KMS-11 (cell line): Measurements from ENCODE around the gene FGFR4.

Experiments used
- H2AFZ ChIP-seq: fragments of 200-600 bp; sonication (generic); 2 replicates; pipeline ENCODE4 v1.6.1; 2016; ENCODE audit warnings: antibody characterized with exemption, mixed run types, low read depth
- H3K27ac ChIP-seq: fragments of 200-600 bp; sonication (generic); 2 replicates; pipeline ENCODE4 v1.6.1; 2016; ENCODE audit warnings: mild to moderate bottlenecking, mixed run types
- H3K27me3 ChIP-seq: fragments of 200-600 bp; sonication (generic); 2 replicates; pipeline ENCODE4 v1.6.1; 2017; ENCODE audit warnings: mild to moderate bottlenecking, low read depth, mixed run types, moderate library complexity; ENCODE audit not compliant: insufficient read depth
- H3K36me3 ChIP-seq: fragments of 200-600 bp; sonication (generic); 2 replicates; pipeline ENCODE4 v1.6.1; 2017; ENCODE audit warnings: mild to moderate bottlenecking, mixed run types; ENCODE audit not compliant: insufficient read depth
- H3K4me1 ChIP-seq: fragments of 200-600 bp; sonication (generic); 2 replicates; pipeline ENCODE4 v1.6.1; 2016; ENCODE audit warnings: mild to moderate bottlenecking, low read depth, mixed run types; ENCODE audit not compliant: poor library complexity, severe bottlenecking
- H3K4me2 ChIP-seq: fragments of 200-600 bp; sonication (generic); 2 replicates; pipeline ENCODE4 v1.7.0; 2016; ENCODE audit warnings: mild to moderate bottlenecking, mixed run types
- H3K4me3 ChIP-seq: fragments of 200-600 bp; sonication (generic); IDR thresholded peaks from 2 replicates; pipeline ENCODE4 v1.6.1; 2017; ENCODE audit warnings: low read depth, low read length, mixed read lengths; ENCODE audit not compliant: insufficient read depth
- H3K79me2 ChIP-seq: fragments of 200-600 bp; sonication (generic); 2 replicates; pipeline ENCODE4 v1.6.1; 2016; ENCODE audit warnings: low read depth, mixed run types; ENCODE audit not compliant: insufficient read depth
- H3K9ac ChIP-seq: fragments of 200-600 bp; sonication (generic); 2 replicates; pipeline ENCODE4 v1.6.1; 2016; ENCODE audit warnings: mild to moderate bottlenecking, mixed run types
- H4K20me1 ChIP-seq: fragments of 200-600 bp; sonication (generic); 2 replicates; pipeline ENCODE4 v1.6.1; 2016; ENCODE audit warnings: mild to moderate bottlenecking, mixed run types; ENCODE audit not compliant: insufficient read depth
- TF ChIP-seq, protein P1 (sequence below): fragments of 200-600 bp; sonication (generic); conservative IDR thresholded peaks from 2 replicates; pipeline ENCODE4 v1.6.1; 2017; ENCODE audit warnings: low read depth, mild to moderate bottlenecking, antibody characterized with exemption, low read length, moderate library complexity, mixed read lengths

Gene FGFR4

DNA sequence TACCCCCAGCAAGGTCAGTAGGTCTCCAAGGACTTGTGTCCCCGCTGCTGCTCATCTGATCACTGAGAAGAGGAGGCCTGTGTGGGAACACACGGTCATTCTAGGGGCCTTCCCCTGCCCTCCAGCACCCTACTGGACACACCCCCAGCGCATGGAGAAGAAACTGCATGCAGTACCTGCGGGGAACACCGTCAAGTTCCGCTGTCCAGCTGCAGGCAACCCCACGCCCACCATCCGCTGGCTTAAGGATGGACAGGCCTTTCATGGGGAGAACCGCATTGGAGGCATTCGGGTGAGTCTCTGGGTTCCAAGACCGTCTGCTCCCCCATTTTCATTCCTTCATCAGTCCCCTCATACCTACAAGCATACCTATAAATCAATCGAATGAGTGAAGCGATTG lies 4.1 kb downstream of the FGFR4 start:
- no peaks in the 10 kb centered on the region for H3K27me3 ChIP-seq
- peaks cover 3% of the 10 kb centered on the region for H3K4me1 ChIP-seq
- H3K9ac ChIP-seq = no peak overlapping the region
- H2AFZ ChIP-seq = no peak overlapping the region
- no peaks in the 10 kb centered on the region for H3K79me2 ChIP-seq
- no peaks in the 10 kb centered on the region for H4K20me1 ChIP-seq
- no peak overlapping the region for H3K4me2 ChIP-seq
- H3K27ac ChIP-seq = no peak overlapping the region
- H3K36me3 ChIP-seq = no peaks in the 10 kb centered on the region
- TF ChIP-seq, protein P1, sequence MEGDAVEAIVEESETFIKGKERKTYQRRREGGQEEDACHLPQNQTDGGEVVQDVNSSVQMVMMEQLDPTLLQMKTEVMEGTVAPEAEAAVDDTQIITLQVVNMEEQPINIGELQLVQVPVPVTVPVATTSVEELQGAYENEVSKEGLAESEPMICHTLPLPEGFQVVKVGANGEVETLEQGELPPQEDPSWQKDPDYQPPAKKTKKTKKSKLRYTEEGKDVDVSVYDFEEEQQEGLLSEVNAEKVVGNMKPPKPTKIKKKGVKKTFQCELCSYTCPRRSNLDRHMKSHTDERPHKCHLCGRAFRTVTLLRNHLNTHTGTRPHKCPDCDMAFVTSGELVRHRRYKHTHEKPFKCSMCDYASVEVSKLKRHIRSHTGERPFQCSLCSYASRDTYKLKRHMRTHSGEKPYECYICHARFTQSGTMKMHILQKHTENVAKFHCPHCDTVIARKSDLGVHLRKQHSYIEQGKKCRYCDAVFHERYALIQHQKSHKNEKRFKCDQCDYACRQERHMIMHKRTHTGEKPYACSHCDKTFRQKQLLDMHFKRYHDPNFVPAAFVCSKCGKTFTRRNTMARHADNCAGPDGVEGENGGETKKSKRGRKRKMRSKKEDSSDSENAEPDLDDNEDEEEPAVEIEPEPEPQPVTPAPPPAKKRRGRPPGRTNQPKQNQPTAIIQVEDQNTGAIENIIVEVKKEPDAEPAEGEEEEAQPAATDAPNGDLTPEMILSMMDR = no peak
- H3K4me3 ChIP-seq = no peak overlapping the region

DNA sequence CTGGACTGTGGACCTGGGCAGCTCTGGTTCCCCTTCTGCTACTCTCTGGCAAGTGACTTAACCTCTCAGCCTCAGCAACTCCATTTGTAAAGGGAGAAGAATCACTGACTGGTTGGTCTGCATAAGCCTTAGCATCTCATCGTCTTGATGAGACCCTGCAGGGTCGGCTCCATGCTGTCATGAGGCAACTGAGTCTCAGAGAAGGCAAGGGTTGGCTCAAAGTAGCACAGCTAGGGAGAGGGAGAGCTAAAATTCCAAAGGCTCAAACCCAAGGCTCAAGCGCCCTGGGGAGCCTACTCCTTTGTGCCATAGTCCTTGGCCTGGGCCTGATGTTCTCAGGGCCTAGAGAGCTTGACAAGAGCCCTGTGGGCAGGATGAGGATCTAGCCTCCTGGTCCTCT lies 4.5 kb downstream of the FGFR4 start:
- no peak overlapping the region for H2AFZ ChIP-seq
- no peak overlapping the region for H3K4me2 ChIP-seq
- no peak overlapping the region for H3K9ac ChIP-seq
- no peak overlapping the region for H3K27ac ChIP-seq
- peaks cover 3% of the 10 kb centered on the region for H3K4me1 ChIP-seq
- H4K20me1 ChIP-seq = no peaks in the 10 kb centered on the region
- H3K27me3 ChIP-seq = no peaks in the 10 kb centered on the region
- TF ChIP-seq, protein P1 = no peak
- H3K4me3 ChIP-seq = no peak overlapping the region
- H3K79me2 ChIP-seq = no peaks in the 10 kb centered on the region
- H3K36me3 ChIP-seq = no peaks in the 10 kb centered on the region

DNA sequence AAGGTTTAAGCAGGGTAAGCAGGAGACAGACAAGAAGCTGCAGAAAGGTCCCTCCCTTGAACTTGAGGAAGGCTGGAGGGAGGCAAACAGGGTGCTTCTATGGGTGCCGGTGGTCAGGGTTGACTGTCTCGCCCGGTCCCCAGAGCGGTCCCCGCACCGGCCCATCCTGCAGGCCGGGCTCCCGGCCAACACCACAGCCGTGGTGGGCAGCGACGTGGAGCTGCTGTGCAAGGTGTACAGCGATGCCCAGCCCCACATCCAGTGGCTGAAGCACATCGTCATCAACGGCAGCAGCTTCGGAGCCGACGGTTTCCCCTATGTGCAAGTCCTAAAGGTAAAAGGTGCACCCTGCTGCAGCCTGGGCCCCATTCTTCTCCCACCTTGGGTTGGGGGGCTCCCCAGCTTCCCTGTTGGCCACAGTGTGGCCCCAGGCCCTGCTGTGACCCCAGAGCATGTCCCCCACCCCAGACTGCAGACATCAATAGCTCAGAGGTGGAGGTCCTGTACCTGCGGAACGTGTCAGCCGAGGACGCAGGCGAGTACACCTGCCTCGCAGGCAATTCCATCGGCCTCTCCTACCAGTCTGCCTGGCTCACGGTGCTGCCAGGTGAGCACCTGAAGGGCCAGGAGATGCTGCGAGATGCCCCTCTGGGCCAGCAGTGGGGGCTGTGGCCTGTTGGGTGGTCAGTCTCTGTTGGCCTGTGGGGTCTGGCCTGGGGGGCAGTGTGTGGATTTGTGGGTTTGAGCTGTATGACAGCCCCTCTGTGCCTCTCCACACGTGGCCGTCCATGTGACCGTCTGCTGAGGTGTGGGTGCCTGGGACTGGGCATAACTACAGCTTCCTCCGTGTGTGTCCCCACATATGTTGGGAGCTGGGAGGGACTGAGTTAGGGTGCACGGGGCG lies 5.7 kb downstream of the FGFR4 start:
- no peak overlapping the region for H3K4me3 ChIP-seq
- no peaks in the 10 kb centered on the region for H3K79me2 ChIP-seq
- H2AFZ ChIP-seq = no peak overlapping the region
- H3K27me3 ChIP-seq = no peaks in the 10 kb centered on the region
- H3K27ac ChIP-seq = no peak overlapping the region
- TF ChIP-seq, protein P1 = no peak
- H3K4me2 ChIP-seq = no peak overlapping the region
- H3K9ac ChIP-seq = no peak overlapping the region
- H3K36me3 ChIP-seq = no peaks in the 10 kb centered on the region
- no peaks in the 10 kb centered on the region for H4K20me1 ChIP-seq
- peaks cover 3% of the 10 kb centered on the region for H3K4me1 ChIP-seq

DNA sequence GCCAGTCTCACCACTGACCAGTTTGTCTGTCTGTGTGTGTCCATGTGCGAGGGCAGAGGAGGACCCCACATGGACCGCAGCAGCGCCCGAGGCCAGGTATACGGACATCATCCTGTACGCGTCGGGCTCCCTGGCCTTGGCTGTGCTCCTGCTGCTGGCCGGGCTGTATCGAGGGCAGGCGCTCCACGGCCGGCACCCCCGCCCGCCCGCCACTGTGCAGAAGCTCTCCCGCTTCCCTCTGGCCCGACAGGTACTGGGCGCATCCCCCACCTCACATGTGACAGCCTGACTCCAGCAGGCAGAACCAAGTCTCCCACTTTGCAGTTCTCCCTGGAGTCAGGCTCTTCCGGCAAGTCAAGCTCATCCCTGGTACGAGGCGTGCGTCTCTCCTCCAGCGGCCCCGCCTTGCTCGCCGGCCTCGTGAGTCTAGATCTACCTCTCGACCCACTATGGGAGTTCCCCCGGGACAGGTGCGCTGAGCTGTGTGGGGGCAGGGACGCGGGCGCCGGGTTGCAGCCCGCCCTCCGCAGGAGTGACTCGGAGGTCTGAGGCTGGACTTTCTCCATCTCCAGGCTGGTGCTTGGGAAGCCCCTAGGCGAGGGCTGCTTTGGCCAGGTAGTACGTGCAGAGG lies 6.5 kb downstream of the FGFR4 start:
- H3K36me3 ChIP-seq = no peaks in the 10 kb centered on the region

More for the DNA sequence above, 6.5 kb downstream of the FGFR4 start:
- TF ChIP-seq, protein P1 = no peak
- no peak overlapping the region for H3K4me2 ChIP-seq
- H4K20me1 ChIP-seq = no peaks in the 10 kb centered on the region
- H3K4me3 ChIP-seq = no peak overlapping the region
- no peaks in the 10 kb centered on the region for H3K4me1 ChIP-seq
- no peak overlapping the region for H3K27ac ChIP-seq
- no peak overlapping the region for H3K9ac ChIP-seq
- H3K27me3 ChIP-seq = no peaks in the 10 kb centered on the region
- no peaks in the 10 kb centered on the region for H3K79me2 ChIP-seq
- H2AFZ ChIP-seq = no peak overlapping the region
